ELR (cell line): ENCODE results near the gene AMH.

Experiments used
- DNase-seq: peaks from one replicate; pipeline ENCODE4 v3.0.0-alpha.2; 2015; ENCODE audit warnings: low read depth

The AMH gene

DNA sequence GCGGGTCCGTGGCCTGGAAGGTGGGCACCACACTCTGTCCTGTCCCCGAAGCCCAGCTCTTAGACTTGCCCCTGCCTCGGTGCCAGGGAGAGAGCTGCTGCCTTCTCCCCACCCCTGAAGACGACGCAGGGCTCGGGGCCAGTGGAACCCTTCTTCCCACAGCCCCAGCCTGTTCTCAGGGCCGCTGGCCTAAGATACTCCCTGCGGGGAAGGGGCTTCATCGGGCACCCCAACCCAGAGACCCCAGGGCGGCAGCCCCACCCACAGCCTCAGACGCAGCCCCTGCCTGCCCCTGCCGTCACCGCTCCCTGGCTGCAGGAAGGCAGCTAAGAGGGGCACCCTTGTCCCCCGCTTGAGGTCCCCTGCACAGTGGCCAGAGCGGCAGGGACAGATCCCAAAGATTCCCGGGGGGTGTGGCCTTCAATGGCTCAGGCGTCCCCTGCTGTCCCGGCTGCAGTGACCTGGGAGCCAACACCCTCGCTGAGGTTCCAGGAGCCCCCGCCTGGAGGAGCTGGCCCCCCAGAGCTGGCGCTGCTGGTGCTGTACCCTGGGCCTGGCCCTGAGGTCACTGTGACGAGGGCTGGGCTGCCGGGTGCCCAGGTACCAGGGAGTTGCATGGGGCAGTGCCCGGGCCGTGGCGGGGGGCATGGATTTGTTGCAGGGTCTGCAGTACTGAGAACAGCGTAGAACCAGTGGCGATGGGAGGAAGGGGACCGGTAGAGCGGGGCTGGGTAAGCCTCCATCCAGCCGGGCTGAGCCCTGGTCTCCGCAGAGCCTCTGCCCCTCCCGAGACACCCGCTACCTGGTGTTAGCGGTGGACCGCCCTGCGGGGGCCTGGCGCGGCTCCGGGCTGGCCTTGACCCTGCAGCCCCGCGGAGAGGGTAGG lies 1.0 kb downstream of the AMH start:
- no peak for DNase-seq

DNA sequence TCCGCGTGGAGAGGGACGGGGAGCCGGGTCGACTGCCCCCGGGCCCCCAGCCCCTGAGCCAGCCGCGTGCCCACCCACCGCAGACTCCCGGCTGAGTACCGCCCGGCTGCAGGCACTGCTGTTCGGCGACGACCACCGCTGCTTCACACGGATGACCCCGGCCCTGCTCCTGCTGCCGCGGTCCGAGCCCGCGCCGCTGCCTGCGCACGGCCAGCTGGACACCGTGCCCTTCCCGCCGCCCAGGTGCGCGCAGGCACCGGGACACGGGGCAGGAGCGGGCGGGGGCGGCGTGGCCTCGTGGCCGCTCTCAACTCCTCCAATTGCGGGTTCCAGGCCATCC lies 1.6 kb downstream of the AMH start:
- DNase-seq, result no peak

DNA sequence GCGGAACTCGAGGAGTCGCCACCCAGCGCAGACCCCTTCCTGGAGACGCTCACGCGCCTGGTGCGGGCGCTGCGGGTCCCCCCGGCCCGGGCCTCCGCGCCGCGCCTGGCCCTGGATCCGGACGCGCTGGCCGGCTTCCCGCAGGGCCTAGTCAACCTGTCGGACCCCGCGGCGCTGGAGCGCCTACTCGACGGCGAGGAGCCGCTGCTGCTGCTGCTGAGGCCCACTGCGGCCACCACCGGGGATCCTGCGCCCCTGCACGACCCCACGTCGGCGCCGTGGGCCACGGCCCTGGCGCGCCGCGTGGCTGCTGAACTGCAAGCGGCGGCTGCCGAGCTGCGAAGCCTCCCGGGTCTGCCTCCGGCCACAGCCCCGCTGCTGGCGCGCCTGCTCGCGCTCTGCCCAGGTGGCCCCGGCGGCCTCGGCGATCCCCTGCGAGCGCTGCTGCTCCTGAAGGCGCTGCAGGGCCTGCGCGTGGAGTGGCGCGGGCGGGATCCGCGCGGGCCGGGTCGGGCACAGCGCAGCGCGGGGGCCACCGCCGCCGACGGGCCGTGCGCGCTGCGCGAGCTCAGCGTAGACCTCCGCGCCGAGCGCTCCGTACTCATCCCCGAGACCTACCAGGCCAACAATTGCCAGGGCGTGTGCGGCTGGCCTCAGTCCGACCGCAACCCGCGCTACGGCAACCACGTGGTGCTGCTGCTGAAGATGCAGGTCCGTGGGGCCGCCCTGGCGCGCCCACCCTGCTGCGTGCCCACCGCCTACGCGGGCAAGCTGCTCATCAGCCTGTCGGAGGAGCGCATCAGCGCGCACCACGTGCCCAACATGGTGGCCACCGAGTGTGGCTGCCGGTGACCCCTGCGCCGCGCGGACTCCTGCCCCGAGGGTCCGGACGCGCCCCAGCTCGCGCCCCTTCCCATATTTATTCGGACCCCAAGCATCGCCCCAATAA lies 2.3 kb downstream of the AMH start:
- DNase-seq, result no peak

DNA sequence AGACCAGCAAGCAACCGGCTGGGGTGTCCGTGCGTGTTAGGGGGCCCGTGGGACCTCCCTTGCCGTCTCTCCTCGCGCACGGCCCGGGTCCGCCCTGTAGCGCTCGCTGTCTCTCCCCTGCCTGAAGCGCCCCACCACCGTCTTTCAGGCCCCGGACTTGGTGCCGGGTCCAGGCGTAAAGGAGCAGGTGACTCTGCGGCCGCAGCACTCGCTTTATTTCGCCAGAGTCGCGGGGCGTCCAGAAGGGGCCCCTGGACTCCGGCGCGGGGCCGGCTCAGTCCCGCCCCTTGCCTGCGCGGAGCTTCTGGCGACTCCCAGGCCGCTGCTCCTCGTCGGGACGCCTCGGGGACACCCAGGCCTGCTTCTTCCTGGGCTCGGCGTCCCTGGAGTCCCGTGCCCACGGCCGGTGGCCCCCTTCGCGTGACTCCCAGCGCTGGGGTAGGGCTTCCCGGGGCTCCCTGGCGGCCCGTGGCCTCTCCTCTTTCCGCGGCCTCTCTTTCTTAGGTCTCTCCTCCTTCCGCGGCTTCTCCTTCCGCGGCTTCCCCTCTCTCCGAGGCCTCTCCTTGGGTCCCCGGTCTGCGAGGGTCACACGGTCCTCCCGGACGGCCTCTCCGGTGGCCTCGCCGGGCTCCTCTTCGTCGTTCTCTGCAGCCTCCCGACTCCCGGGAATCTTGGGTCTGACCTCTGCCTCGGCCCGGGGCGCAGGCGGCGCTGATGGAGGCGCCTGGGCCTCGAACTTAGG lies 3.1 kb downstream of the AMH start:
- DNase-seq, result no peak

DNA sequence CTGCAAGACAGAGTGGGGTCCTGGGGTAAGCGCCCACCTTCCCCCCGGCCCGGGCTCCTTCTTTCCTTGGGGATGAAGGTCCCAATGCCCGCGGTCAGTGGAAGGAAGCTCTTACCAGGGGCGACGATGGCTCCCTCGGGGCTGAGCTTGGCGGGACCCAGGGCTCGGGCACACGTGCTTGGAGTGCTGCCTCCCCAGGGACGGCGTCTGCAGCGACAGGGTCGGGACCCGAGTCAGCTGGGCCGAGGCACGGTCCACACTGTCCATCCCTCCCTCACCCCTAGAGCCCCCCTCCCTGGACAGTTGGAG lies 3.6 kb downstream of the AMH start:
- no peak for DNase-seq

DNA sequence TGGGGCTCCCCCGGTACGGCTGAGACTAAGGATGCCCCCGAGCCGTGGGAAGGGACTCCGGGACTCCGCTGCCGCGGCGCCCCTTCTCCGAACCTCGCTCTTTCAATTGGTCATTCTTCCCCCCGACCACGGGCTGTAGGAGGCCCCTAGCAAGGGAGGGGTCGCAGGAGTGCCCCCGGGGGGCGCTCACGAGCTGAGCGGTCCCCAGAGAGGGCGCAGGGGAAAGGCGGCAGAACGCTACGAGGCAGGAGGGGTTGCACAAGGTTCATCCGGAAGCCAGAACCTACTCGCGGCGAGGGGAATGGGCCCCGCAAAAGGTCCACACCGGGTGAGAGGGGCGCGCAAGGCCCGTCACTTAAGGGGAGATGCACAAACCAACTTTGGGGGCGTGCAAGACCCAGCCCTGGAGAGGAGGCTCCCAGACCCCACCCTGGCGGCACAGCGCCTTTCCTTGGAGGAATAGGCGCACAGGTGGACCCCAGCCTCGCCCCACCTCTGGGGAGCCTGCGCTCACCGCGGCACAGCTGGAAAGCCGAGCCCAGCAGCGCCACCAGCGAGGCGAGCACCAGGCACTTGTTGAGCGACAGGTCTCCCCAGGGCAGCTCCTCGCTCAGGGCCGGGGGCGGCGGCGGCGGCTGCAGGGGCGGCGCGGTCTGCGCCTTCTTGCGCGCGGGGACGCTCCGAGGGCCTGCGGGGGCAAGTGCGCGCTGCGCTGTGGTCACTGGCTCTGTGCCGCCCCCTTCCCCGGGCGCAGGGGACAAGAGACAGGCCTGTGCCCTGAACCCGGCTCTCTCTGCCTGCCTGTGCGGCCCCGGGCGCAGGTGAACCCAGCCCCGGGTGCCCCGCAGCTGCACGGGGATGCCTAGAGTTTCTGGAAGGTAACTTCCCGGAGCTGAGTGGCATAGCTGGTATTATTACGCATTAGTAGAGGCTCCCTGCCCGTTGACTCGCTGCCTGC lies 4.3 kb downstream of the AMH start:
- no peak for DNase-seq

DNA sequence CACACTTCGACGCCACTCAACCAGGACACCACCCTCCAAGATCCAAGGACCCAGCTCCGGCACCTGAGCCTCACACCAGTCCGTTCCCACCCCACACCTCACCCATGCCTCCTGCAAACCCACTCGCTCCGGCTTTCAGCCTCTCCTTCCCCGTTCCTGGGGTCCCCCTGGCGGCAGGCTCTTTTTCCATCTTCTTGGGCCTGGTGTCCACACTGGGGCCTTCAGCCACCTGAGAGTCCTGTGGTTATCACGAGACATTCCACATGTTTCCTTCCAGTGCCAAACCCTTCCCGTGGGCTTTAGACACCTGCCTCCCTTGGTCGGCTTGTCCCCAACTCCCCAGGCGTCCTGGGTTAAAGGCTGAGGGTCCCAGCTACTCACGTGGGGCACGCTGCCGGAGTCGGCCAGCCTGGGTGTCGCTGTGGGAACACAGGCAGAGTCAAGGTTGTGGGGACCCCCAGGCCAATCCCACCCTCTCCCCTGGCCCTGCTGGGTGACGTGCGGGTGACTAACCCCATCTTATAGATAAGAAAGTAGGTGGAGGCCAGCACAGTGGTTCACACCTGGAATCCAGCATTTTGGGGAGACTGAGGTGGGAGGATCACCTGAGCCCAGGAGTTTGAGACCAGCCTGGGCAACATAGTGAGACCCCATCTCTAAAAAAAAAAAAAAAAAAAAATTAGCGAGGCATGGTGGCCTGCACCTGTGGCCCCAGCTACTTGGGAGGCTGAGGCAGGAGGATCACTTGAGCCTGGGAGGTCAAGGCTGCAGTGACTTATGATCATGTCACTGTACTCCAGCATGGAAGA lies 5.1 kb downstream of the AMH start:
- DNase-seq, result no peak

DNA sequence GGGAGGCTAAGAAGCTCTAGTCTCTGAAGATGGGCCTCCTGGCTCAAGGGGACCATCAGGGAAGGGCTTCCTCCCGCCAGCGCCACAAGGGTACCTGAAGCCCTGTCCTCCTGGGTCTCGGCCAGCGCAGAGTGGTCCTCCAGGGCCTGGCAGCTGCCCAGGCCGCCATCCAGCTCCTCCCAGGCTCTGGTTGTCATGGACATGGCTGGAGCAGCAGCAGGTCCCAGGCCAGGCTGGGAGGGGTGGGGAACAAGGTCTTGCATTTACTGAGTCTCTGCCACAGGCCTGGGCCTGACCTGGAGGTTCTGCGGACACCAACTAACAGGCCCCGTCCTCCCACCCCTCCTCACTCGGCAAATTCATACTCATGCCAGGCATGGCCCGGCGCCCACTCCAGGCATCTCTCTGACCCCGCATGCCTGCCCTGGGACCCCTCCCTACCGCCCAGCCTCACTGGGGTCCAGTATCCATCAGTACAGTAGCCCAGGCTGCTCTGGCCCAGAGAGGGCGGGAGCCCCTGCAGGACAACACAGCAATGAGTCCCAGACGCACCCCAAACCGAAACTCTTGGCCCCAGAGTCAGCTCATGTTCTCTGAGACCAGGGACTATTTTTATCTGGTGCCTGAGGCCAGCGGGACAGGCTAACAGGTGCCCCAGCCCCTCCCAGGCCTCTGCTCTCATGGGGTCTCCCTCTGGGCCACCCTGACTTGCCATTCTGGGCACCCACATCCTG lies 6.2 kb downstream of the AMH start:
- DNase-seq, result no peak

DNA sequence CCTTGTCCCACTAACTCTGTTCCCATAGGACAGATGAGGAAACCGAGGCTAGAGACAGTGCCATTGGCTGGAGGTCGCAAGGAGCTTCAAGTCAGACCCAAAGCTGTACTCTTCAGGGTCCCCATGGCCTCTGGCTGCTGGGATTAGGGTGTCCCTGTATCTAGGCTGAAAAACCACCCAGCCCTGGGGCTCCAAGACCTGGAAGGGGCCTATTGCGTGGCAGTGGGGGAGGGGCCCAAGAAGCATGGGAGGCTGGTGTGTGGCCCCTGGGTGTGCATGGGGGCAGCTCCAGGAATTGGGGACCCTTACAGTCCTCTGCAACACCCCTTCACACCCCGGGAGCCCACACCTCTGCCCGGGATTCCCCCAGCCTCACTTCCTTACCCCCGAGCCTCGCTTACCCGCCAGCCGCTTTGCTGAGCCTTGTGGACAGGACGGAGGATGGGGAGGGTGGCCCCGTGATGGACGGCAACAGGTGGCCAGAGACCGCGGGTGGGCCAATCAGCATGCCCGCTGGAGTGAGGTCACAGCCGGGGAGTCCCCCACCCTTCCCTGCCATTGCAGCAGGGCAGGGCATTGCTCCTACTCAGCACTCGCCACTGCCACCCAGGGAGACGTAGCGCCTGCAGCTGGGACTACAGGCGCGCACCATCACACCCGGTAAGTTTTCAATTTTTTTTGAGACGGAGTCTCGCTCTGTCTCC lies 7.0 kb downstream of the AMH start, which contains the start of gene JSRP1:
Gene JSRP1, minus strand, starts transcription at position 436 of the 704 bp plus-strand sequence. CDS start 1,103 bp downstream, outside the sequence.
- DNase-seq, result no peak

DNA sequence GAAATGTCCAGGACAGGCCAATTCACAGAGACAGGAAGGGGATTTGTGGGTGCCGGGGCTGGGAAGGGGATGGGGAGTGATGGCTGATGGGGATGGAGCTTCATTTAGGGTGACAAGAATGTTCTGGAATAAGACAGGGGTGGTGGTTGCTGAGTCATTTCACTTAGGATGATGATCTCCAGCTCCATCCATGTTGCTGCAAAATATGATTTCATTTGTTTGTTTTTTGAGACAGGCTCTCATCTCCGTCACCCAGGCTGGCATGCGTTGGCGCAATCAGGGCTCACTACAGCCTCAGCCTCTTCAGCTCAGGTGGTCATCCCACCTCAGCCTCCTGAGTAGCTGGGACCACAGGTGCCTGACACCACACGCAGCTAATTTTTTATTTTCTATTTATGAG lies 10.2 kb downstream of the AMH start:
- peak; percentile 48 for DNase-seq

DNA sequence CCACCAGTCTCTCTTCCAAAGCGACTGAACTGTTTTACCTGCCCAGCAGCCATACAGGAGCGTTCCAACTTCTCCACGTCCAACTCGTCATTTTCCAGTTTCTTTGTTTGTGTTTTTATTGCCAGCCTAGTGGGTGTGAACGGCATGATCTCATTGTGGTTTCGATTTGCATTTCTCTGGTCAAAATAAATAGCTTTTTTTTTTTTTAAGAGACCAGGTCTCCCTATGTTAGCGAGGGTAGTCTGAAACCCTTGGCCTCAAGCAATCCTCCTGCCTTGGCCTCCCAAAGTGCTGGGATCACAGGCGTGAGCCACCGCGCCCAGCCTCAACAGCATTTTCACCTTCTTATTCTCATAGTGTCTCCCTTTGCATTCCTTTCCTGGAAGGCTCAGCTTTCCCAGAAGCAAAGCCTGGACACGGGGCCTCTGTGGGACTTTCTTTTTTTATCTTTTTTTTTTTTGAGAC lies 11.2 kb downstream of the AMH start:
- peak; percentile 55 for DNase-seq

DNA sequence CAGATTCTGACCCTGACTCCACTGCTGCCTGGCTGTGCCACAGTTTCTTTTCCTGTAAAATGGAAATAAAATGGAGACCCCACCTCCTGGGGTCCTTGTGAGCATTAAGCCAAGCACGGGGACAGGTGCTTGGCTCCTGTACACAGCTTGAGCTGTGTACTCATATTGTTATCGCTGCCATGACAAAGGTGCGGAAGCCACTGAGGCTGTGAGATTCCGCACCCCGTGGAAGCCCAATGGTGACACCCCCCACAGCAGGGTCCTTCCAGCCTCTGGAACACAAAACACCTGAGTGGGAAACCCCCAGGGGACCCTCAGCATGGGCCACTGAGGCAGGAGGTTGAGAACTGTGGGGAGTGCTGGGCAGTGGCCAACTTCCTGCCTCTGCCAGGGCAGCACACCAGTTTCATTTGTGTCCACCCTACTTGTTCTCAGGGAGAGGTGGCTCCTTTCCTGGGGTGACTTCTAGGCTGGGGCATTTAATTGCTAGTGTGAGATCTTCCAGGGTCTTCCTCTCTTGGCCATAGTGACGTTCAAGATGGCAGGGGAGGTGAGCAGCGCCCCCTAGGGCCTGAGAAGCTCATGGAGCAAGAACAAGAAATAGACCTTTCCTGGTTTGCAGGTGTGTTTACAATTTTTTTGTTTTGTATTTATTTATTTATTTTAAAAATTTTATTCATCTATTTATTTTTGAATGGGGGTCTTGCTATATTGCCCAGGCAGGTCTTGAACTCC lies 12.5 kb downstream of the AMH start:
- peak; percentile 54 for DNase-seq

DNA sequence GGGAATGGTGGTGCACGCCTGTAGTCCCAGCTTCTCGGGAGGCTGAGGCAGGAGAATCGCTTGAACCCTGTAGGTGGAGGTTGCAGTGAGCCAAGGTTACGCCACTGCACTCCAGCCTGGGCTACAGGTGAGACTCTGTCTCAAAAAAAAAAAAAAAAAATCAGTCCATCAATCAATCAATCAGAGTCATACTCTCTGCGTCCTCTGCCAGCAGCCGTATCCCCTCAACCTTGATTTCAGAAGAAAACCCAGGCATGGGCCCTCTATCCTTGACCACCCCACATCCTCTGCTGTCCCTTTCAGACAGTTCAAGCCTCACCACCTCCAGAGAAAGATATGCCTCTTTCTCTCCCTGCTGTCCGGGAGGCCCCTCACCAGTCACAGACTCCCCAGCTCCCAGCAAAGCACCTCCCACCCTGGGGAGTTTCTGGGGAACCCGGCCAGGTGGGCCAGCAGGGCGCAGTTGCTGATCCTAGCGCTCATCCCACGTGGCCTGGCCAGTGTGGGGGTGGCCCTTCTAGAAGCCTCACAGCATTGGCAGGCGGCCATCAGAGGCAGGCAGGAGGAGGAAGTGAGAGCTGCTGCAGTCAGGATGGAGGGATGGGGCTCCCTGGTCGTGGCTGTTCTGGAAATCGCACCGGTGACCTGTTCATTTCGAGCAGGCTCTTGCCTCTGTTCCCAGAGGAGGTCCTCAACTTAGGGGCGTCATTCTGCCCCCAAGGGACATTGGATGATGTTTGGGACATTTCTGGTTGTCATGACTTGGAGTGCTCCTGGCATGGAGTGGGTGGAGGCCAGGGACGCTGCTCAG lies 17.3 kb downstream of the AMH start:
- peak; percentile 64 for DNase-seq

DNA sequence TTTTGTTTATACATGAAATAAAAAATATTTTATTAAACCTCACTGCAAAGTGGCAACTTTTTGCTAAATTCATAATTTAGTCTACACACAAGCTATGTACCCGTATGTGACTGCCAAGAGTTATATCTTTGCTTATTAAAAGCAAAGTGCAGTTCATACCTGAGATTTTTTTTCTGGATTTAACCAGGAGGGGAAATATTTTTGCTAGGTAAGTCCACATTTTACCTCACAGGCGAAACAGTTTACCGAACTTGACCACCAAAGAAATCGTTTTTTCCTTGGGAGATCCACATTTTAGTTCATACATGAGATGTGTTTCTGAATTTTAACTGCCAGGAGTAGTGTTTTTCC lies 19.3 kb downstream of the AMH start:
- no peak for DNase-seq

DNA sequence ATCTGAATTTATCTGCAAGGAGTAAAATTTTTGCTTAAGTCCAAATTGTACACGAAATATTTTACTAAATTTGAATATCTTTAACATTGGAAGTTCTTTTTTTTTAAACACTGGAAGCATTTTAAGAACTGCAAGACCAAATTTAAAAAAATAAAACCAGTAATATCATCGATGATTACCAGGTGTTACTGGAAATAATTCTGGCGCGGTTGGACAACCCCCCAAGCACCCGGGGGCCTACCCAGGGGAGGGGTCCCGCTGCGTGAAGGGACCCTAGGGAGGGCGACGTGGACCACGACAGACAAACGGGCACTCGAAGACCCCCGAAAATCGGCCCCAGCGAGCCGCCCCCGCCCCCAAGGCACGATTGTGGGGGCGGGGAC lies 19.7 kb downstream of the AMH start:
- DNase-seq, result no peak

DNA sequence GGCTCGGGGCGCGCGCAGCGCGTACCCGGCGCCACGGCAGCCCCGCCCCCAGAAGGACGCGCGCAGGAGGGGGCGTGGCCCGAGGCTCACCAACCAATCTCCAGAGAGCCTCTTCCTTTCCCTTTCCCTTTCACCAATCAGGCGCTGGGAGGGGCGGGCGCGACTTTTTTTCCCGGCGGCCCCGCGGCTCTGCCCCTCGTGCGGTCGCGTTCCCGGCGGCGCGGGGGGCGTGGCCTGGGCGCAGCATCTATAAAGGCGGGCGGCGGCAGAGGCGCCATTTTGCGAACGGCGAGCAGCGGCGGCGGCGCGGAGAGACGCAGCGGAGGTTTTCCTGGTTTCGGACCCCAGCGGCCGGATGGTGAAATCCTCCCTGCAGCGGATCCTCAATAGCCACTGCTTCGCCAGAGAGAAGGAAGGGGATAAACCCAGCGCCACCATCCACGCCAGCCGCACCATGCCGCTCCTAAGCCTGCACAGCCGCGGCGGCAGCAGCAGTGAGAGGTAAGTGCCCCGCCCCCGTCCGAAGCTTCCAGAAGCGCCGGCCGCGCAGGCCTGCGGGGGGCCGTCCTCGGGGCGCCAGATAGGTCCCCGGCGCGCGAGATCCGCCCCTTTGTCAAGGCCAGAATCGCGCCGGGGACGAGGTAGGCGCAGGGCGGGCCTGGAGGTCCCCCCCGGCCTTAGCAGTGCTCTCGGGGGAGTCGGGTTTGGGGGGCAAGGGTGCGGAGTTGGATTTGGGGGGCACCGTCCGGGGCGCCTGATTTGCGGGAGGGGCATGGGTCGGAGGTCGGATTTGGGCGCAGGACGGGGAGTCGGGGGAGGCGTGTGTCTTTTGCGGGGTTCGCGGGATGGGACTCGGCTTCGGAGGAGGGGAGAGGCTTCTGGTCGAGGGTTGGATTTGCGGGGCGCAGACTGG lies 20.4 kb downstream of the AMH start:
- peak; percentile 97 for DNase-seq

DNA sequence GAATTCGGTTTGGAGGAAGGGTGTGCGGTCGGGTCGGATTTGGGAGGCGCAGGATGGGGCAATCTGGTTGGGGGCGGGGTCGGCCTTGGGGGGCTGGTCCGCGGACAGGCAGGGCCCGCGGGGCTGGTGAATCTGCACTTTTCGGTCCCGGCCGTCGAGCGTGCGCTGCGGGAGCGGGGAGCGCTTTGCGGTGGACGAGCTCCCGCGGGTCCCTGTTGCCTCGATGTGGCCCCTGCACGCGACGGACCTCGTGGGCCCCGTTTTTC lies 21.0 kb downstream of the AMH start:
- peak; percentile 45 for DNase-seq
